ENCODE data around the gene UNC13A. TPM values are rescaled to one million over a fixed set of nuclear protein-coding genes. Genes with fewer than 3 reads are reported as not detected.

The UNC13A gene
- total RNA-seq, 1 experiment from 2014 or later = 29.0 TPM

DNA sequence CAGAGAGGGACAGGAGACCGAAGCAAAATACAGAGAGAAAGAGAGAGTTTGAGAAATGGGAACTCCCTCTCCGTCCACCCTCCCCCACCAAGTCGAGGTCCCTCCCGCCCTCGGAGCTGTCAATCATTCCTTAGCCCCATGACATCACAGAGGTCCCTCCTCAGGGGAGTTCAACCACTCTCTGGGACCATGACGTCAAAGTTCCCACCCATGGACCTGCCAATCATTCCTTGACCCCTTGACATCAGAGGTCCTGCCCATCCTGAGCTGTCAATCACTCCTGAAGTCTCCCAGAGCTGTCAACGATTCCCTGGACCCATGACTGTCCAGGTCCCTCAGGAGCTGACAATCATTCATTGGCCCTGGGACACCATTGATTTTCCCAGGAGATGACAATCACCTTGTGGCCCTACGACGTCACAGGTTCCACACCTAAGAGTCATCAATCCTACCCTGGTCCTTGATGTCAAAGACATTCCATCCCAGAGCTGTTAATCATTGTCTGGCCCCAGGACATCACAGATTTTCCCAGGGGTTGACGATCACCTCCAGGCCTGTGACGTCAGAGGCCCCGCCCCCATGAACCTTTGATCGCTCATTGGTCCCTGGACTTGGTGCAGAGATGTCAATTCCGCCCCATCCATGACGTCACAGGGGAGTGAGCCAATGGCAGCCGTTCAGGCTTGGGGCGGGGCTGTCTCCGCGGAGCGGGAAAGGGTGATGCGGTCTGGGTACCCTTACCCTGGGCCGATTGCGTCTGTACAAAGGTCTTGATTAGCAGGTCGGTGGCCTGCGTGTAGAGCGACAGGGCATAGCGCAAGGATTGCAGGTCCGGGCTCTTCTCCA is 71.0 kb downstream of the UNC13A start:
- intact Hi-C loops (cut with micrococcal nuclease) = no loop called here
- Histone ChIP-seq H3K4me2 (ENCODE audit: low read length) (no peak overlapping the region), H3K4me1 (ENCODE audit: control insufficient read depth in 1 of 2, insufficient read depth in 2 of 2, low read length in 2 of 2) (peaks cover 0 to 16% of the 10 kb centered on the region in 2 experiments; a peak in 2 of 4 replicates), H3K9me2 (ENCODE audit: insufficient read depth) (no peaks in the 10 kb centered on the region), H3K27ac (ENCODE audit: low read depth, low read length) (no peak overlapping the region), H3K9ac (ENCODE audit: low read length) (no peak overlapping the region), H3K27me3 (ENCODE audit: insufficient read depth, low read length) (no peaks in the 10 kb centered on the region), H3K36me3 (ENCODE audit: control insufficient read depth in 1 of 2, insufficient read depth in 2 of 2, low read length in 2 of 2) (no peaks in the 10 kb centered on the region), H2AFZ (ENCODE audit: low read depth, low read length, poor library complexity, severe bottlenecking) (no peak overlapping the region), H3K79me2 (ENCODE audit: insufficient read depth, low read length) (no peaks in the 10 kb centered on the region), H3K9me3 (ENCODE audit: control insufficient read depth in 1 of 2, insufficient read depth in 1 of 2, low read depth in 1 of 2, low read length in 2 of 2) (no peaks in the 10 kb centered on the region; a peak in 1 of 4 replicates), H3K4me3 (replicated peaks in 1 of 2; ENCODE audit: low read depth in 1 of 2, low read length in 2 of 2) (no peak overlapping the region), H4K20me1 (ENCODE audit: insufficient read depth) (no peaks in the 10 kb centered on the region)
- RAD21 ChIA-PET (ENCODE audit: low non-redundant PET in 1 of 2, low total read pairs in 2 of 2, uncharacterized antibody in 2 of 2, unreplicated experiment in 2 of 2) = no interaction called here
- CTCF ChIA-PET = interaction anchor here (0.5 to 1.4 kb wide), 3 partner anchors 11 to 149 kb away, joined by 3 read pairs; no protein-coding TSS in a partner anchor
- no TSS peak for BruUV-seq (replicated peaks)
- TF ChIP-seq EZH2 (IDR thresholded peaks at IDR 0.05) (no peak), CEBPB (IDR thresholded peaks at IDR 0.05; ENCODE audit: low read depth) (no peak), EGR1 (IDR thresholded peaks at IDR 0.05; ENCODE audit: low read depth) (no peak), SRF (IDR thresholded peaks at IDR 0.05; ENCODE audit: low read depth) (no peak), SP1 (IDR thresholded peaks at IDR 0.05; ENCODE audit: low read depth) (0 out of 2 replicates have a peak, but pooled peaks have one; percentile 14)
- TF ChIP-seq, protein P1, sequence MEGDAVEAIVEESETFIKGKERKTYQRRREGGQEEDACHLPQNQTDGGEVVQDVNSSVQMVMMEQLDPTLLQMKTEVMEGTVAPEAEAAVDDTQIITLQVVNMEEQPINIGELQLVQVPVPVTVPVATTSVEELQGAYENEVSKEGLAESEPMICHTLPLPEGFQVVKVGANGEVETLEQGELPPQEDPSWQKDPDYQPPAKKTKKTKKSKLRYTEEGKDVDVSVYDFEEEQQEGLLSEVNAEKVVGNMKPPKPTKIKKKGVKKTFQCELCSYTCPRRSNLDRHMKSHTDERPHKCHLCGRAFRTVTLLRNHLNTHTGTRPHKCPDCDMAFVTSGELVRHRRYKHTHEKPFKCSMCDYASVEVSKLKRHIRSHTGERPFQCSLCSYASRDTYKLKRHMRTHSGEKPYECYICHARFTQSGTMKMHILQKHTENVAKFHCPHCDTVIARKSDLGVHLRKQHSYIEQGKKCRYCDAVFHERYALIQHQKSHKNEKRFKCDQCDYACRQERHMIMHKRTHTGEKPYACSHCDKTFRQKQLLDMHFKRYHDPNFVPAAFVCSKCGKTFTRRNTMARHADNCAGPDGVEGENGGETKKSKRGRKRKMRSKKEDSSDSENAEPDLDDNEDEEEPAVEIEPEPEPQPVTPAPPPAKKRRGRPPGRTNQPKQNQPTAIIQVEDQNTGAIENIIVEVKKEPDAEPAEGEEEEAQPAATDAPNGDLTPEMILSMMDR (IDR thresholded peaks at IDR 0.05 in 2 of 3, conservative IDR thresholded peaks at IDR 0.05 in 1 of 3; ENCODE audit: borderline replicate concordance in 1 of 3, insufficient read depth in 1 of 3, low read depth in 2 of 3, low read length in 2 of 3) = no peak
- TF ChIP-seq, protein P2, sequence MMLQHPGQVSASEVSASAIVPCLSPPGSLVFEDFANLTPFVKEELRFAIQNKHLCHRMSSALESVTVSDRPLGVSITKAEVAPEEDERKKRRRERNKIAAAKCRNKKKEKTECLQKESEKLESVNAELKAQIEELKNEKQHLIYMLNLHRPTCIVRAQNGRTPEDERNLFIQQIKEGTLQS (IDR thresholded peaks at IDR 0.05) = no peak
- POLR2A ChIA-PET = interaction anchor here (1.0 kb wide), 1 partner anchor 11 kb away, joined by 4 read pairs; no protein-coding TSS in a partner anchor
- peak; percentile 73 for ATAC-seq
- peak; percentile 51 for DNase-seq (ENCODE audit: low read depth, low spot score)

Measured in HCT116 (cell line).